K562 (cell line): ENCODE data around the gene ZBP1. TPM values are rescaled to one million over a fixed set of nuclear protein-coding genes. Genes with fewer than 3 reads are reported as not detected.

Experiments used
- BCOR ChIP-seq: fragments of 450-650 bp; IDR thresholded peaks from 2 replicates; pipeline ENCODE4 v1.6.1; 2016
- BRD9 ChIP-seq: fragments of 450-650 bp; IDR thresholded peaks from 2 replicates; pipeline ENCODE4 v1.6.1; 2018; ENCODE audit warnings: low read depth; ENCODE audit not compliant: partially characterized antibody
- CBFA2T2 ChIP-seq: fragments of 450-650 bp; conservative IDR thresholded peaks from 2 replicates; pipeline ENCODE4 v1.6.1; 2017; ENCODE audit warnings: mild to moderate bottlenecking
- CEBPG ChIP-seq, 3 experiments: fragments of 200-800 bp in 1 of 3; sonication (Bioruptor generic) in 1 of 3; sonication (generic) in 1 of 3; formaldehyde crosslinking in 1 of 3; IDR thresholded peaks in 2 of 3; conservative IDR thresholded peaks in 1 of 3; 2 replicates each; pipeline versions ENCODE4 v1.6.1 to v1.8.0; 2016 to 2022; ENCODE audit warnings: missing compliant biosample characterization in 2 of 3, missing genetic modification characterization in 2 of 3, mild to moderate bottlenecking in 1 of 3, missing genetic modification reagents in 1 of 3
- CTBP1 ChIP-seq: fragments of 450-650 bp; IDR thresholded peaks from 2 replicates; pipeline ENCODE4 v1.6.1; 2016; ENCODE audit warnings: borderline replicate concordance
- EHMT2 ChIP-seq: fragments of 450-650 bp; IDR thresholded peaks from 2 replicates; pipeline ENCODE4 v1.6.1; 2018; ENCODE audit warnings: antibody characterized with exemption
- ETV5 ChIP-seq: sonication (generic); formaldehyde crosslinking; IDR thresholded peaks from 2 replicates; pipeline ENCODE4 v1.4.0; 2020; ENCODE audit warnings: low read depth, mild to moderate bottlenecking, missing genetic modification reagents
- HCFC1 ChIP-seq: IDR thresholded peaks from 2 replicates; pipeline ENCODE4 v1.6.1; 2012; ENCODE audit warnings: low read depth, low read length, improper control_type of control experiment
- HDGF ChIP-seq: fragments of 450-650 bp; IDR thresholded peaks from 2 replicates; pipeline ENCODE4 v1.6.1; 2016
- HOXB6 ChIP-seq: fragments of 250-450 bp; sonication (Bioruptor Pico); IDR thresholded peaks from 2 replicates; pipeline ENCODE4 v1.5.1; 2022; ENCODE audit warnings: mild to moderate bottlenecking, borderline replicate concordance
- KDM1A ChIP-seq, 2 experiments: fragments of 450-650 bp; IDR thresholded peaks; 2 replicates each; pipeline ENCODE4 v1.6.1; 2016; ENCODE audit warnings: mild to moderate bottlenecking in 2 of 2
- NCOR1 ChIP-seq: fragments of 450-650 bp; IDR thresholded peaks from 2 replicates; pipeline ENCODE4 v1.6.1; 2016; ENCODE audit warnings: mild to moderate bottlenecking, moderate library complexity
- NFIC ChIP-seq: fragments of 450-650 bp; IDR thresholded peaks from 2 replicates; pipeline ENCODE4 v1.6.1; 2017; ENCODE audit warnings: mild to moderate bottlenecking, inconsistent platforms
- PHF8 ChIP-seq: fragments of 200-600 bp; sonication (generic); IDR thresholded peaks from 2 replicates; pipeline ENCODE4 v1.6.1; 2012; ENCODE audit warnings: mixed run types, mild to moderate bottlenecking, inconsistent platforms, low read length, moderate library complexity, borderline replicate concordance
- RBM25 ChIP-seq: fragments of 200-400 bp; formaldehyde crosslinking; IDR thresholded peaks from 2 replicates; pipeline ENCODE4 v1.6.1; 2018; ENCODE audit warnings: low read length, low read depth, moderate library complexity; ENCODE audit not compliant: severe bottlenecking
- RCOR1 ChIP-seq, 2 experiments: IDR thresholded peaks; 2 replicates each; pipeline ENCODE4 v1.6.1; 2012; ENCODE audit warnings: low read depth in 2 of 2, low read length in 2 of 2, borderline replicate concordance in 1 of 2, improper control_type of control experiment in 1 of 2
- SMARCA5 ChIP-seq: fragments of 450-650 bp; IDR thresholded peaks from 2 replicates; pipeline ENCODE4 v1.6.1; 2016
- TRIM28 ChIP-seq: fragments of 450-650 bp; IDR thresholded peaks from 2 replicates; pipeline ENCODE4 v1.6.1; 2017
- ZC3H11A ChIP-seq: IDR thresholded peaks from 2 replicates; pipeline ENCODE4 v1.6.1; 2012; ENCODE audit warnings: low read depth, low read length, improper control_type of control experiment
- ZFP36 ChIP-seq: fragments of 150-350 bp; IDR thresholded peaks from 2 replicates; pipeline ENCODE4 v1.6.1; 2018; ENCODE audit warnings: low read length, low read depth; ENCODE audit not compliant: partially characterized antibody
- ZNF12 ChIP-seq: sonication (generic); formaldehyde crosslinking; IDR thresholded peaks from 2 replicates; pipeline ENCODE4 v1.4.0; 2020; ENCODE audit warnings: mild to moderate bottlenecking, missing genetic modification reagents
- ZNF696 ChIP-seq: fragments of 250-450 bp; sonication (Bioruptor Pico); conservative IDR thresholded peaks from 2 replicates; pipeline ENCODE4 v1.4.0; 2020; ENCODE audit warnings: mild to moderate bottlenecking, moderate library complexity
- polyA plus RNA-seq, 8 experiments: library from polyadenylated mRNA; depleted of rRNA in 4 of 8; stranded (reverse) in 5 of 8; unstranded in 3 of 8; fragments of >200 nt; fragmentation: Nextera tagmentation in 2 of 8; fragmentation: Illumina TruSeq in 1 of 8; extraction: Ambion mirVana in 2 of 8; extraction: Trizol in 1 of 8; gene quantifications; 2 replicates each; pipeline versions ENCODE4 v1.2.1 to v1.2.3, GENCODE V29; 2011 to 2014; ENCODE audit warnings: inconsistent platforms in 1 of 8, missing spikeins in 1 of 8
- total RNA-seq, 7 experiments: library from RNA; depleted of rRNA in 6 of 7; stranded (reverse); fragments of >200 nt in 6 of 7; fragmentation: Illumina TruSeq in 2 of 7; extraction: Trizol in 2 of 7; gene quantifications; 2 replicates each; pipeline versions ENCODE4 v1.2.1 to v1.2.3, GENCODE V29; 2011 to 2021; ENCODE audit warnings: low replicate concordance in 1 of 7
- TF ChIP-seq, protein P1 (sequence below): fragments of 450-650 bp; IDR thresholded peaks from 2 replicates; pipeline ENCODE4 v1.7.1; 2018; ENCODE audit warnings: mild to moderate bottlenecking, low read depth; ENCODE audit not compliant: partially characterized antibody
- TF ChIP-seq, protein P2 (sequence below): sonication (generic); IDR thresholded peaks from 2 replicates; pipeline ENCODE4 v1.6.1; 2016
- TF ChIP-seq, protein P3 (sequence below): sonication (generic); formaldehyde crosslinking; IDR thresholded peaks from 2 replicates; pipeline ENCODE4 v1.8.0; 2023; ENCODE audit warnings: mild to moderate bottlenecking, missing genetic modification reagents

ZBP1 gene
- total and polyA plus RNA-seq, 9 of the 15 experiments (the other 6 are each of a cell fraction or from before 2014, with no cell fraction given) = not detected

DNA sequence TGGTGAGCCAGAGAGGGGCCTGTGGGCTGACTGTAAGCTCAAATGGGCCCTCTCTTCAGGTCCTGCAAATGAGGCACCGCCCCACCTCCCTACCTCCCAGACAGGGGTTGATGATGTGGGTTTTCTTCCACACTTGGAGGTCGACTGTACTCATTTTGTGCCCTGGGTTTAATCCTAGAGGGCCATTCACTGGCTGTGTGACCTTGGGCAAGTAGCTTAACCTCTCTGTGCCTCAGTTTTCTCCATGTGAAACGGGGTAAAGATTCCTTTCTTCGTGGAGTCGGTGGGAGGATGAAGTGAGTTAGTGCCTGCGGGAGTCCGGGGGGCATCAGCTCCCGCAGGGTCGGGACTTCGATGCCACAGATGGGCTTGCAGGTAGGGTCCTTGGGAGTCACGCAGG, 23.9 kb downstream of the ZBP1 start (continued):
- TF ChIP-seq, protein P1, sequence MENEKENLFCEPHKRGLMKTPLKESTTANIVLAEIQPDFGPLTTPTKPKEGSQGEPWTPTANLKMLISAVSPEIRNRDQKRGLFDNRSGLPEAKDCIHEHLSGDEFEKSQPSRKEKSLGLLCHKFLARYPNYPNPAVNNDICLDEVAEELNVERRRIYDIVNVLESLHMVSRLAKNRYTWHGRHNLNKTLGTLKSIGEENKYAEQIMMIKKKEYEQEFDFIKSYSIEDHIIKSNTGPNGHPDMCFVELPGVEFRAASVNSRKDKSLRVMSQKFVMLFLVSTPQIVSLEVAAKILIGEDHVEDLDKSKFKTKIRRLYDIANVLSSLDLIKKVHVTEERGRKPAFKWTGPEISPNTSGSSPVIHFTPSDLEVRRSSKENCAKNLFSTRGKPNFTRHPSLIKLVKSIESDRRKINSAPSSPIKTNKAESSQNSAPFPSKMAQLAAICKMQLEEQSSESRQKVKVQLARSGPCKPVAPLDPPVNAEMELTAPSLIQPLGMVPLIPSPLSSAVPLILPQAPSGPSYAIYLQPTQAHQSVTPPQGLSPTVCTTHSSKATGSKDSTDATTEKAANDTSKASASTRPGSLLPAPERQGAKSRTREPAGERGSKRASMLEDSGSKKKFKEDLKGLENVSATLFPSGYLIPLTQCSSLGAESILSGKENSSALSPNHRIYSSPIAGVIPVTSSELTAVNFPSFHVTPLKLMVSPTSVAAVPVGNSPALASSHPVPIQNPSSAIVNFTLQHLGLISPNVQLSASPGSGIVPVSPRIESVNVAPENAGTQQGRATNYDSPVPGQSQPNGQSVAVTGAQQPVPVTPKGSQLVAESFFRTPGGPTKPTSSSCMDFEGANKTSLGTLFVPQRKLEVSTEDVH = no peak
- TF ChIP-seq KDM1A (IDR thresholded peaks at IDR 0.05) (peak; percentile 76 to 91), CBFA2T2 (no peak), TRIM28 (no peak), HCFC1 (no peak), CTBP1 (no peak), EHMT2 (no peak), RBM25 (peak; percentile 95), NCOR1 (no peak), ZNF12 (CRISPR knock-in tag) (no peak), BCOR (peak; percentile 99), RCOR1 (IDR thresholded peaks at IDR 0.05; ENCODE audit: borderline replicate concordance in 1 of 2, low read depth in 2 of 2, low read length in 2 of 2) (peak in 1 of 2 experiments; percentile 79; a peak in 2 of 4 replicates), BRD9 (peak; percentile 63), ZNF696 (CRISPR knock-in tag) (no peak), HDGF (peak; percentile 61; the same call in 1 of the 2 replicates), PHF8 (no peak), SMARCA5 (peak; percentile 97), HOXB6 (CRISPR knock-in tag) (no peak), ZC3H11A (no peak), NFIC (no peak), ZFP36 (peak; percentile 95), CEBPG (CRISPR knock-in tag; IDR thresholded peaks at IDR 0.05) (no peak), CEBPG (tag; conservative IDR thresholded peaks at IDR 0.05 in 1 of 2, IDR thresholded peaks at IDR 0.05 in 1 of 2) (no peak), ETV5 (CRISPR knock-in tag) (no peak)
- TF ChIP-seq, protein P2, sequence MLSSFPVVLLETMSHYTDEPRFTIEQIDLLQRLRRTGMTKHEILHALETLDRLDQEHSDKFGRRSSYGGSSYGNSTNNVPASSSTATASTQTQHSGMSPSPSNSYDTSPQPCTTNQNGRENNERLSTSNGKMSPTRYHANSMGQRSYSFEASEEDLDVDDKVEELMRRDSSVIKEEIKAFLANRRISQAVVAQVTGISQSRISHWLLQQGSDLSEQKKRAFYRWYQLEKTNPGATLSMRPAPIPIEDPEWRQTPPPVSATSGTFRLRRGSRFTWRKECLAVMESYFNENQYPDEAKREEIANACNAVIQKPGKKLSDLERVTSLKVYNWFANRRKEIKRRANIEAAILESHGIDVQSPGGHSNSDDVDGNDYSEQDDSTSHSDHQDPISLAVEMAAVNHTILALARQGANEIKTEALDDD = no peak
- TF ChIP-seq, protein P3, sequence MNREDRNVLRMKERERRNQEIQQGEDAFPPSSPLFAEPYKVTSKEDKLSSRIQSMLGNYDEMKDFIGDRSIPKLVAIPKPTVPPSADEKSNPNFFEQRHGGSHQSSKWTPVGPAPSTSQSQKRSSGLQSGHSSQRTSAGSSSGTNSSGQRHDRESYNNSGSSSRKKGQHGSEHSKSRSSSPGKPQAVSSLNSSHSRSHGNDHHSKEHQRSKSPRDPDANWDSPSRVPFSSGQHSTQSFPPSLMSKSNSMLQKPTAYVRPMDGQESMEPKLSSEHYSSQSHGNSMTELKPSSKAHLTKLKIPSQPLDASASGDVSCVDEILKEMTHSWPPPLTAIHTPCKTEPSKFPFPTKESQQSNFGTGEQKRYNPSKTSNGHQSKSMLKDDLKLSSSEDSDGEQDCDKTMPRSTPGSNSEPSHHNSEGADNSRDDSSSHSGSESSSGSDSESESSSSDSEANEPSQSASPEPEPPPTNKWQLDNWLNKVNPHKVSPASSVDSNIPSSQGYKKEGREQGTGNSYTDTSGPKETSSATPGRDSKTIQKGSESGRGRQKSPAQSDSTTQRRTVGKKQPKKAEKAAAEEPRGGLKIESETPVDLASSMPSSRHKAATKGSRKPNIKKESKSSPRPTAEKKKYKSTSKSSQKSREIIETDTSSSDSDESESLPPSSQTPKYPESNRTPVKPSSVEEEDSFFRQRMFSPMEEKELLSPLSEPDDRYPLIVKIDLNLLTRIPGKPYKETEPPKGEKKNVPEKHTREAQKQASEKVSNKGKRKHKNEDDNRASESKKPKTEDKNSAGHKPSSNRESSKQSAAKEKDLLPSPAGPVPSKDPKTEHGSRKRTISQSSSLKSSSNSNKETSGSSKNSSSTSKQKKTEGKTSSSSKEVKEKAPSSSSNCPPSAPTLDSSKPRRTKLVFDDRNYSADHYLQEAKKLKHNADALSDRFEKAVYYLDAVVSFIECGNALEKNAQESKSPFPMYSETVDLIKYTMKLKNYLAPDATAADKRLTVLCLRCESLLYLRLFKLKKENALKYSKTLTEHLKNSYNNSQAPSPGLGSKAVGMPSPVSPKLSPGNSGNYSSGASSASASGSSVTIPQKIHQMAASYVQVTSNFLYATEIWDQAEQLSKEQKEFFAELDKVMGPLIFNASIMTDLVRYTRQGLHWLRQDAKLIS (CRISPR knock-in tag) = 0 out of 2 replicates have a peak, but pooled peaks have one; percentile 26
